ELR (cell line): ENCODE results near the gene CALB2.
A peak's percentile ranks its signal among the peaks of the same experiment; 100 is the strongest.
"Not testable (repeated sequence)": the region's sequence is repeated elsewhere in the genome, so short reads cannot be mapped to it uniquely, and the experiment has no call there.

Experiments used
- DNase-seq: peaks from one replicate; pipeline ENCODE4 v3.0.0-alpha.2; 2015; ENCODE audit warnings: low read depth

The CALB2 gene, protein sequence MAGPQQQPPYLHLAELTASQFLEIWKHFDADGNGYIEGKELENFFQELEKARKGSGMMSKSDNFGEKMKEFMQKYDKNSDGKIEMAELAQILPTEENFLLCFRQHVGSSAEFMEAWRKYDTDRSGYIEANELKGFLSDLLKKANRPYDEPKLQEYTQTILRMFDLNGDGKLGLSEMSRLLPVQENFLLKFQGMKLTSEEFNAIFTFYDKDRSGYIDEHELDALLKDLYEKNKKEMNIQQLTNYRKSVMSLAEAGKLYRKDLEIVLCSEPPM

DNA sequence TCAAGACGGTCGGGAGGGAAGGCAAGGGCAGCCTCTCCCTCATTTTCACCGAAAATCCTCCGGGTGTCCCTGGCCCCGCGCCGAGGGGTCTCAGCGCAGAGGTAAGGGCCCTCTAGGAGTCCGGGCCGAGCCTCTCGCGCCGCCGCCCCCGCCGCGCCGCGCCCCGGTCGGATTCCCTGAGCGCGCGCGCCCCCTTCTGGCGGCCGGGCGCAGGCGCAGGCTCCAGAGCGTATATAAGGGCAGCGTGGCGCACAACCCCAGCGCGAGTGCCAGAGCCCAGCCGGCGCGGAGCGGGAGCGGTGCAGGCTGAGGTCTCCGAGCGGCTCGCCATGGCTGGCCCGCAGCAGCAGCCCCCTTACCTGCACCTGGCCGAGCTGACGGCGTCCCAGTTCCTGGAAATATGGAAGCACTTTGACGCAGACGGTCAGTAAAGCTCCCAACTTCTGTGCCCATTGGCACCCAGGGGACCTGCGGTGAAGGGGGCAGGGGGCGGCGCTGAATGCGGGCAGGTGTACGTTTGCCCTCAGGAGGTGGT, at the start of gene CALB2:
CALB2 (plus strand) TSS at position 260 of the 535 bp plus-strand sequence; CDS start at position 330, 70 bp downstream.
- peak; percentile 69 for DNase-seq

DNA sequence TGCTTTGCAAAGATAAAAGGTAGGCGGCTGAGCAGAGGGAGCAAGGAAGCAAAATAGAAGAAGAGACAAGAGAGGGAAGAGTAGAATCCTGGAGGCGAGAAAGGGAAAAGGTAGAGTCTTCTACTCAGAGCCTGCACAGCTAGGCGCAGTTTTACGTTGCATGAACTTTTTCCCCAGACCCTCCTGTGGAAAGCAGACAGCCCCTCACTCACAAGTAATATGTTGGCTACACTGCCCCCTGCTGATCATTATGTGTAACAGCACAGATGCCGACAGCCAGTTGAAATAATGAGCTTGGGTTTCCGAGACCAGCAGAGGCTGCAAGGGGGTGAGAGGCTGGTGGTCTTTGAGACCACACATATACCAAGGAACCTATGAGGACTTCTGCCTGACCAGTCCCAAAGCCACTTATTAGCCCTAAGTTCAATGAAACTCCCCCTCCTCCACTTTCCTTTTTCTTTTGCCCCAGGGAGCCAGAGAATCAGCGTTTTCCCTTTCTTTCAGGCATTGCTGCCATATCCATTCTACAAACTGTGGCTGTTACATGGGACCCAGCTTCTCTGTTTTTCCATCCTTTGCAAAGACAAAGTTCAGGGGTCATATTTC, 46.9 kb upstream of the CALB2 start:
- peak; percentile 41 for DNase-seq

DNA sequence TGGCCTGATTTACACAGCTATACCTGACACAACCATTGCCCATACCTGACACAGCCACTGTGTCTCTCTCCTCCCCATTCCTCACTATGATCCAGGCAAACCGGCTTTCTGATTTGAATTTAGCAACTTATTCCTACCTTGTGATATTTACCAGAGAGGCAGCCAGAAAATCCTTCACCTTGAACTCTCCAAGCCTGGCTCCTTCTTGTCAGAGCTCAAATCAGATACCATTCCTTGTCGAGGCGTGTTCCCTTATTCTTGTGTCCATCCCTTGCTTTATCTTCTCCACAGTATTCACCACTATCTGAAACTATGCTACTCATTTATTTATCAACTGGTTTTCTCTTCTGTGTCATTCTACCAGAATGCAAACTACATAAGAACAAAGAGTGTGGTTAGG, 44.9 kb upstream of the CALB2 start:
- not testable (repeated sequence) for DNase-seq

DNA sequence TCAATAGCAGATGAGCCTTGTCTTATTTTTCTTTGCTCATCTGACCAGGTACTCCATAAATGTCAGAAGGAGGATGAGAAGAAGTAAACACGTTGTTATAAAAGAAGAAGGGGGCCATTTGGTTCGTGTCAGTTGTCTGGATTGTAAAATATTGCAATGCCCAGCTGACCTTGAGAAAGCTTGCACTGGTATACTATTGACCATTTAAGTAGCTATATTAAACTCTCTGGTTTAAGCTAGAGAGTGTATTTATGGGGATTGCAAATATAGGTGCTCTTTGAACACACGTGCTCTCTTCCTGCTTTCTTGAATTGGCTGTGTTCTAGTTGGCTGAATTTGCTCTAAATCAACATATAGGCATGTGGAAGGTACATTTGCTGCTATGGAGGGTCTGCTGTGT, 43.3 kb upstream of the CALB2 start:
- DNase-seq: no peak

DNA sequence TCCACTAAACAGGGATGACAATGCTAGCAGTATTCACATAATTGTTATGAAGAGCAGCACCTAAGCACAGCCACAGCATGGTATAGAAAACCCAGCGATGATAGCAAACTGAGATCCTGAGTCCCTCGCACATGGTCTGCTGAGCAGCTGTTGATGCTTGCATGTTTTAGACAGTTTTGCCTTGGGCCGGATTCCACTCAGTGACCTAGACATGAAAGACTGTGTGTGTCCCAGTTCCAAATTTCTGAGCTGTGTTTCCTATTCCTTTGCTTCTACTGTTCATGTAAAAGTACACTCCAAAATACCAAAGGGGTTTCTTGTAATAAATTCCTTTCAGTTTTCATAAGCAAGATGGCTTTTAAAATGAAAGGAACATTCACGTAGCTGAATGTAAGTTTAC, 38.5 kb upstream of the CALB2 start:
- DNase-seq: no peak

DNA sequence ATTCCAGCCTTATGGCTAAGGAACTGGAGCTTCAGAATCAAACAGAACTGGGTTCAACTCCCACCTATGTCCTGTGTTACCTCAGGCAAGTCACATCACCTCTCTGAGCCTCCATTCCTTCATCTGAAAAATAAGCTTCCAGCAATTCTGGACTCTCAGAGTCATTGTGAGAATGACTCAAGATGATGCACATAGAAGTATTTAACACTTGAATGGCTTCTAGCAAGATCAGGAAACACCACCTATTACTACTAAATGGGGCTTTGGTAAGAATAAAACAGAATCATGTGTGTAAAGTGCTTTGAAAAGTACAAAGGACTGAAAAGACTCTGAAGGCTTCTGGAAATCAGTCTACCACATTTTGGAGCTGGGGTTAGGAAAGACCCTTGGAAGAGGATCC, 30.8 kb upstream of the CALB2 start:
- no peak for DNase-seq

DNA sequence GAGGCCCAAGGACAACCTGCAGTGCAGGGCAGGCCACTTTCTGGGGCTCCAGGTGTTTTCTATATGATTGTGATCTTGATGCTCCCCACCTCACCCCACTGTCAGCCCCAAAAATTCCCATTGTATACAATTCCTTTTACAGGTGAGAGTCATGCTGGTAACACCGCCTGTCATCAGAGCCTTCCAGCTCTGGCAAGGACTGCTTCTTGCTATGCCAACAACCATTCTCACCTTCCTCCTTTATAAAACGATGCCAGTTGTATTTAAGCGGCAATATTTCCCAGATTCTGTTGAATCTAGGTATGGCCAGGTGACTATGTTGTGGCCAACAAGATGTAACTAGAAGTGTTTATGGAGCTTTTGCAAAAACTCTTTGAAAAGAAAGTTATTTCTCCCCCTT, 30.4 kb upstream of the CALB2 start:
- DNase-seq: no peak

DNA sequence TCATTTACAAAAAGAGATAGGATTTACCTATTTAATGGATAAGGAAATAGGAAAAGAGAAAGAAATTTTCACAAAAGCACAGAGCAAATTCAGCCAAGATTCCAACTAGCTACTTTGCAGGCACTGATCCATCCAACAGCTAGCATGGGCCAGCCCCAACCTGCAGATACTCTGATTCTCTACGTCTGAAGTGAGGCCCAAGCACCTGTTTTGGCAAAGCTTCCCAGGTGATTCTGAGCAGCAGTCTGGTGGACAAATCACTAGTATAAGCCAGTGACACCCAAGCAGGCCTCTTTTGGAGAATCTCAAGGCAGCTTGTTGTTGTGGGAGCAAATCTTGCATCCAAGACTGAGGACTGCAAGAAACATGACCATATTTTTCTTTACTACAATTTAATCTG, 20.9 kb upstream of the CALB2 start:
- DNase-seq: no peak

DNA sequence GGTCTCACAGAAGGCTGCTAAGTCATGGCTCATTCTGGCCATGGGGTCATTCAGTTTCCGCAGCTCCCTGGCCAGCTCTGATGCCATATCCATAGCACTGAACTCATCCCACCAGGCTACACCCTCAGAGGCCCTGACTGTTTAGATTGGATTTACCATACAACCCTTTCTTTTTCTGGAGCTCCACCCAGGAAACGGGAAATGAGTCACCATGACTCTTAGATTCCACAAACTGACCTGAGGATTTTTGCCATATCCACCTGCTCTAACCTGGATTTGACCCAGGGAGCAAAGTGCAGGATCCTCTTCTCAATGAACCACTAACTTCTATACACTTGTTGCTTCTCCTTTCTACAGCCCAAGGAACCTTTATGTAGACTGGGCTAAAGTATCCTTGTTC, 20.3 kb upstream of the CALB2 start:
- peak; percentile 81 for DNase-seq

DNA sequence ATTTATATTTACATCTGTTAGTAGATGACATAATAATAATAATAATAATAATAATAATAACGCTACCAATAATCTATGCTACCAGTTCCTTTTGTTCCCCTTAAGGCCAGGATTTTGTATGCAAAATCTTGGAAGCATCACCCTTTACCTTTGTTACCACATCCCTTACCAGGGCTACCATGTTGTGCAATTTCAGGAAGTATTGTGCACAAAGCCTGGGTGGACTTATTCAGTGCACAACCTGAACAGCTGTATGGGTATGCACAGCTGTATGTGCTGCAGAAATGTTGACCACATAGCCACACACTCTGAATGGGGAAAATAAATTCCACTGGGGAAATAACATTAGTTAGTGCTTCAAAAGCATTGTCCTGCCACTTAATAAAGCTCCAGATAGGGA, 19.9 kb upstream of the CALB2 start:
- DNase-seq: no peak

DNA sequence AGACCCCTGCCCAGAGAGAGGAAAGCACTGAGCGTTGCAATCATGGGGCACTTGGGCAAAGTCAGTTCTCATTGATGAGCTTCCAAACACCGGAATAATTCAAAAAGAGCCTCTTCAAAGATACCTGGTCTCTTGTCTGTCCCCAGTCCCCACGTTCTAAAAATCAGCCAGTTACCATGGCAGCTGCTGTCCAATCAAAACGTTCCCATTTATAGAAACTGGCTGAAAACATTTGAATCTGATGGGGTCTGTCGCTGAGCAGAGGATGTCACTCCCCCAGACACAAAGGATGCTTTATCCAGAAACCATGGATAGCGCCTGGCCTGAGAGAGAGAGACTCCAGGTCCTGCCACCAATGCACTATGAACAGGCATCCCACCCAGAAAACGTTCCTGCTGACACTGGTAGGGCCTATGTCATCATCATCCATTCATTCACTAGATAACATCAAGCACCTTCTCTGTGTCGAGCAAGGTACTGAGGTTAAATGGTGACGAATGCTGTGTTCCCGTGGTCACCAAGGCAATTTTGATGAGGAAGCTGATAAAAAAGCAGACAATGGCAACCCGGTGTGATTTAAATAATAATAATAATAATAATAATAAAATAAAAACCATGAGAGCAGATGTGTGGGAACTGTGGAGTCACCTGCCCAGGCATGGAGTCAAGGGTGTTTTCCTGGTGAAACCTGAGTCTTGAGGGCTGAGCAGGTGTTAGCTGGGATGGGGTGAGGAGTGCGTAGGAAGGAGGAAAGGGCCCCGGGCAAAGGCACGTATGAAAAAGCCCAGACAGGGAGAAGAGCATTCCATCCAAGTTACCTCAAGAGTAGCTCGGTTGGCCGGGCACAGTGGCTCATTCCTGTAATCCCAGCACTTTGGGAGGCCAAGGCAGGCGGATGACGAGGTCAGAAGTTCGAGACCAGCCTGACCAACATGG, 19.0 kb upstream of the CALB2 start:
- DNase-seq: no peak

DNA sequence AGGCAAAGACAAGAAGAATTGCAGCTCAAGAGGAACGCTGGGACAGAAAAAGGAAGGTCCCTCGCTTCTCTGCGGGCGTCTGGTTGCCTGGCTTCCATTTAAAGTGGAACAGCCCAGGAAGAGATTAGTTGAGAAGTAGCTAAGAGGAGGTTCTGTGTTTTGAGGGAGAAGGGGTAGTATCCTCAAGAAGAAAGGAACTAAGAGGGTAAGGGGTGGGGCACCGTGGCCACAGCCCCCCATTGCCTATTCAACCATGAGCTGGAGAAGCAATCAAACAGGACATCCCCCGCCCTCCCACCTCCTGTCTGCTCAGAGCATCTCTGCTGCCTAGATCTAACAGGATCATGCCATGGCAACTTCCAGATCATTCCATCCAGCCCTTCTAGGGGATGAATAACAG, 18.1 kb upstream of the CALB2 start:
- no peak for DNase-seq

DNA sequence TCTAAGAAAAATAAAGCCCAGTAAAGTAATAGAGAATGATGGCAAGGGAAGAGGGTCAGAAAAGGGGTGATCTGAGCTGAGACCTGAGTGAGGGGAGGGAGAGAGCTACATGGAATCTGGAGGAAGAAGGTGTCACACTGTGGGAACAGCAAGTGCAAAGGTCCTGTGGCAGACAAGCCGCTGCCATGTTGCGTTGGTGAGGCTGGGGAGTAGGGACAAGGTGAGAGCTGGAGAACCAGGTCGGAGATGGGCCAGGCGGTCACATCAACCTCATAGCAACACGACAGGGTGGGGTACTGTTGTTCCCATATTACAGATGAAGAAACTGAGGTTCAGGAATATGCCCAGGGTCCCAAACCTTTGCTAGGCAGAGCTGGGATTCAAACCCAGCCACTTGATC, 16.6 kb upstream of the CALB2 start:
- DNase-seq: no peak

DNA sequence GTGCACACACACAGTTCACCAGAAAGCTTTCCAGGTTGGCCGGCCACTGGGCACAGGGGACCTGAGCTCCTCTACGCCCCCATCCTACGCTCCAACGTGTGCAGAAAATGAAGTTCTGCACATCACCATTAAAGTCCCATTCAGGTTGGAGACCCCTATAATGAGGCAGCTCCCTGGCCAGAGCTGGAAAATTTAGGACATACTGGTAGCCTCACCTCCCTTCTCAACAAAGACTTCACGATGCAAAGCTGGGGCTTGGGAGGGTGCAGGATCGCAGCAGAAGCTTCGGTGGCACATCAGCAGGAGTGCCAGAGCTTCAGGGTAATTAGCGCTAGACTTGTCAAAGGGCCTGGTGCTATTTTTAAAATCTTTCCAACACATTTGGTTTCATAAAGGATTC, 15.4 kb upstream of the CALB2 start:
- no peak for DNase-seq

DNA sequence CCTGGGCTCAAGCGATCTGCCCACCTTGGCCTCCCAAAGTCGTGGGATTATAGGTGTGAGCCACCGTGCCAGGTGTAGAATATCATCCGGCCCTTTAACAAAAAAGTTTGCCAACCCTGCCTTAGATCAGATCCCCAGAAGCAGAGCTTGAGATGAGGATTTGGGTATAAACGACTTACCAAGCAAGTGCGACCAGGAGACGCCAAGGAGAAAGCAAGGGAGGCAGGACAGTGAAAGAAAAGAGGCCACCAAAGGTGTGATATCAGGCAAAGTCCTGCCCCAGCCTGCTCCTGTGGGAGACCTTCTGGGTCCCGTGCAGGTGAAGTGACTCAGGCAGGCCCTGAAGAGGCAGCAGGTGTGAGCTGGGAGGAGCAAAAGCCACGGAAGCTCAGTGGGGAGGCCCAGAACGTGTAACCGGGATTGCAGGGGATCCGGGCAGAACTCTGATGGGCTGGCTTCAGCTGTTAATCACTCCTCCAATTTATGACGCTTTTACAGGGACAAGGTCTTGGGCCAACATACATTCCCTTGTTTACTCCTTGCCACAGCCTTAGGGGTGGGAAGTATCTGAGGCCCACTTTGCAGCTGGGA, 14.1 kb upstream of the CALB2 start:
- no peak for DNase-seq

DNA sequence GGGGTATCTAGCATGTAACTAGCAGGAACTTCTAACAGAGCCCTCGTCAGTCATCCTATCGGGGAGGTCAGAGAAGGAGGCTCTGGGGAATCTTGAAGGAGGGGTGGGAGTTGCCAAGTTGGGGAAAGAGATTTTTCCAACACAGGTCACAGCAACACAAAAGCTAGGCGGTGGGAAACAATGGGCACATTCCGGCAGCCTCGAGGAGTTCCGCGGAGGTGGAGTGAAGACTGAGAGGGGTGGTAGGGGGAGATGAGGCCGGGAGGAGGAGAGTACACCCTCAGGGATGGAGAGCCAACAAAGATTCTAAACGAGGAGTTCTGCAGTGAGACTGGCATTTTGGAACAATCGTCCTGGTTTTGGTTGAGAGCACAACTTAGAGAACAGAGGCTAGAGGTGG, 13.5 kb upstream of the CALB2 start:
- DNase-seq: no peak

DNA sequence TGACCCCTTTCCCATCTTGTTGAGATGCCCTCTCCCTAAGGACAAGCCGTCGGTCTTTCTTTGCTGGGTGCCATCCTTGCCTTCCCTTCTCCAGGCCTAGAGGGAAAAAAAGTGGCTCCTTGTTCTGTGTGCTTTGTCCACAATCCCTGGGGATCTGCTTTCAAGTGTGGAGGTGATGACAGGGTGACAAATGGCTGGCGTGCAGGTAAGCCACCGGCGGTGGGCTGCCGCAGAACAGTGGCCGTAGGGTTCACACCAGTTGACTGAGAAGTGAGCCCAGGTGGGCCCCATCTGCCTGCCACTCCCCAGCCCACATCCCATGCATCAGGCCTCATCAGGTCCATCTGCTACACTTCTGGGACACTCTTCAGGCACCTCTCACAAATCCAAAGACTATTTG, 11.4 kb upstream of the CALB2 start:
- DNase-seq: no peak

DNA sequence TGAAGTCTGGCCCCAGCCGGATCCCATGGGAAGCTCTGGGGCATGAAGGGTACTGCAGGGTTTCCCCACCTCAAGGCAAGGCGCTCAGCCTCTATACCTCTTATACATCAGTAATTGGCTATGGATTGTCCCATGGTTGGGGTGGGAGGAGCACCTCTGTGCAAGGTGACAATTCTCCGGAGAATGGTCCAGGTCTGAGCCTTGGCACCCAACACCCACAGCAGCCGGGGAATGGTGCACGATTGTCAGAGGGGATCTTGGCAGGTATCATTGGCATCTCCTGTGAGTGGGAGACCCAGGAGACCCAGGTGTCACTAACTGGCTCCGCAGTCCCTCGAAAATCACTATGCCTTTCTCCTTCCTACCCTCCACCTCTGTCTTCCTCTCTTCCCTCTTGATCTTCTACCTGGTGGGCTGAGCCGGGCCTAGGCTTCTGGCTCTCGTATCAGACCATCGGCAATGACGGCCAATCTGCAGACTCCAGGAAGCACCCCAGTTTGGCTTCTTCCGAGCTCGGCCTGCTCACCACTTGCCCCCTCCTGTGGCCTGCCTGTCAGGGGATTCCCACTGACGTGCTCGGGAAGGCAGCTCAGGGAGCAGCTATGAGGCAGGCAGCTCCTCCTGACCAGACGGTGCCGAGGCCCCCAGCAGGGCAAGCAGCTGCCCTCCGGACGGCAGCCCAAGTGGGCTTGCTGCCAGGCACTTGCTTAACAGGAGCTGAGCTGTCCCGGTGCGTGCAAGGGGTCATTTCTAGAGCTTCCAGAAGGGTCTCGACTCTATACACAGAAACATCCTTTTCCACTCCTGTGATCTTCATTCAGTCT, 10.0 kb upstream of the CALB2 start:
- no peak for DNase-seq

DNA sequence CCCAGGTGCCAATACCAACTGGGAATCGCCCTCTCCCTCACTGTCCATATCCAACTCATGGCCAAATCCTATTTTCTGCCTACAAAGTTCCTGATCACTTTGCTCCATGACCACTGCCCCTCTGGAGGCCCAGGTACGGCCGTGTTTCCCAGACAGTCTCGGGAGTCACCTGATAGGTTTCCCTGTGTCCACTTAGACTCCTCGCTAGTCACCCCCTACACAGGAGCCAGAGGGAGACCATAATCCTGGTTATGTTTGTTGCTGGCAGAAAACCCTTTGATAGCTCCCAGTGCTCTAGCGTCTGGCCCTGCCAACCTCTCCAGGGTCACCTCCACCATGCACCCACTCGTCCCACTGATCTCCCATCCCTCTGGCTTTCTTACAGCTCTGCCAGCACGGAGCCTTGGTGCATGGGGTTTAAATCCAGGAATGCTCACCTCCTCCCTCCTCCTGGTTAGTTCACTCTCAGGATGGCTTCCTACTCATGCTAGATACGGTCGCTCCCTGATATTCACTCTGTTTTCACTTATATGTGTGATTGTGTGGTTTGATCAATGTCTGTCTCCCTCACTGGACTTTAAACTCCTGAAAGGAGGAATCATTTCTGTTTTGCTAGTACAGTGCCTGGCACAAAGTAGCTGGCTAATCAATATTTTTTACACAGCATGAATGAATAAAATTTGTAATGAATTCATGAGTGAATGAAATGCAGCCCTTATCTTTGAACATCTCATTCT, 7.5 kb upstream of the CALB2 start:
- DNase-seq: no peak

DNA sequence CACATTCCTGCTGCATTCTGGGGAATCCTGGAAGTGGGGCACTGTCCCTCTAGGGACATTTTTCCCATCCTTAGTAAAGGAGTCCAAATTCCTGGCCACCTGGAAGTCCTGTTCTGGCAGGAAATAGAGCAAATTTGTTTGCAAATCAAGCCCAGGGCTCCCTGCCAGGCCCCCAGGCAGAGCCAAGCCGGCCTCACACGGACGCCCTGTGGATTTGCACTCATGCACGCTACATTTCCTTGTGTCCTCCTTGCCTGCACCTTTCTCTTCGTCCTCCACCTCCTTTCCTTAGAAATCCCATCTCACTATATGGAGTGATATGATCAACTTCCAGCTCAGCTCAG, 7.0 kb upstream of the CALB2 start:
- no peak for DNase-seq

DNA sequence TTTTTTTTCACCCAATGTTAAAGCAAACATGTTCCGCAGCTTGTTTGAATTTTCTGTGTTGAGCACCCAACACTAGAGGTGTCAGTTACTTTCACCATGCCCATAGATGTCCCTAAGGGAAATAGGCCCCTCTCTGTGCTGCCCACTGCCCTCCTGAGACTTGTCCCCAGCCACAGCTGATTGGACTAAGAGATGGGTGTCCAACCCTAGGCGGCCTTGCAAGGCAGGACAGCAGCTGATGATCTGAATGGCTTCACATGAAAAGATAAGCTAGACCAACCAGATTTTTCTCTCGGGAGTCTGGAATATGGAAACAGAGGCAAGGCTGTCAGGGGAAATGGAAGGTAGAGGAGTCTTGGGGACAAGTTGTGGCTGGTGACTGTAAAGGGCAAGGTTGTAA, 6.1 kb upstream of the CALB2 start:
- no peak for DNase-seq
